Esophagus muscularis mucosa (tissue), 3 donors: ENCODE data around the gene MYO1B.

Experiments
- POLR2A ChIP-seq: fragments of 450-650 bp; IDR thresholded peaks from one replicate; pipeline ENCODE4 v1.6.1; 2017; ENCODE audit warnings: antibody characterized with exemption, moderate library complexity, mild to moderate bottlenecking, low read depth
- TF ChIP-seq, protein P1 (sequence below), 3 experiments: fragments of 200-600 bp in 2 of 3; fragments of 450-650 bp in 1 of 3; sonication (generic) in 2 of 3; IDR thresholded peaks; one replicate each; pipeline ENCODE4 v1.5.1; 2017 to 2019; ENCODE audit warnings: antibody characterized with exemption in 3 of 3, mild to moderate bottlenecking in 2 of 3, moderate library complexity in 1 of 3

GRCh38 chr2:191262436-191262835 is 17.2 kb downstream of the MYO1B start:
- TF ChIP-seq, protein P1, sequence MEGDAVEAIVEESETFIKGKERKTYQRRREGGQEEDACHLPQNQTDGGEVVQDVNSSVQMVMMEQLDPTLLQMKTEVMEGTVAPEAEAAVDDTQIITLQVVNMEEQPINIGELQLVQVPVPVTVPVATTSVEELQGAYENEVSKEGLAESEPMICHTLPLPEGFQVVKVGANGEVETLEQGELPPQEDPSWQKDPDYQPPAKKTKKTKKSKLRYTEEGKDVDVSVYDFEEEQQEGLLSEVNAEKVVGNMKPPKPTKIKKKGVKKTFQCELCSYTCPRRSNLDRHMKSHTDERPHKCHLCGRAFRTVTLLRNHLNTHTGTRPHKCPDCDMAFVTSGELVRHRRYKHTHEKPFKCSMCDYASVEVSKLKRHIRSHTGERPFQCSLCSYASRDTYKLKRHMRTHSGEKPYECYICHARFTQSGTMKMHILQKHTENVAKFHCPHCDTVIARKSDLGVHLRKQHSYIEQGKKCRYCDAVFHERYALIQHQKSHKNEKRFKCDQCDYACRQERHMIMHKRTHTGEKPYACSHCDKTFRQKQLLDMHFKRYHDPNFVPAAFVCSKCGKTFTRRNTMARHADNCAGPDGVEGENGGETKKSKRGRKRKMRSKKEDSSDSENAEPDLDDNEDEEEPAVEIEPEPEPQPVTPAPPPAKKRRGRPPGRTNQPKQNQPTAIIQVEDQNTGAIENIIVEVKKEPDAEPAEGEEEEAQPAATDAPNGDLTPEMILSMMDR (IDR thresholded peaks at IDR 0.05): no peak
- TF ChIP-seq POLR2A: no peak
